CD4-positive, alpha-beta T cell treated with Interleukin-17A for 1 hour (primary cell): ENCODE measurements around the gene VAV2.

Experiments
- DNase-seq: peaks from one replicate; pipeline ENCODE4 v3.0.0-alpha.2; 2020

VAV2 gene

DNA sequence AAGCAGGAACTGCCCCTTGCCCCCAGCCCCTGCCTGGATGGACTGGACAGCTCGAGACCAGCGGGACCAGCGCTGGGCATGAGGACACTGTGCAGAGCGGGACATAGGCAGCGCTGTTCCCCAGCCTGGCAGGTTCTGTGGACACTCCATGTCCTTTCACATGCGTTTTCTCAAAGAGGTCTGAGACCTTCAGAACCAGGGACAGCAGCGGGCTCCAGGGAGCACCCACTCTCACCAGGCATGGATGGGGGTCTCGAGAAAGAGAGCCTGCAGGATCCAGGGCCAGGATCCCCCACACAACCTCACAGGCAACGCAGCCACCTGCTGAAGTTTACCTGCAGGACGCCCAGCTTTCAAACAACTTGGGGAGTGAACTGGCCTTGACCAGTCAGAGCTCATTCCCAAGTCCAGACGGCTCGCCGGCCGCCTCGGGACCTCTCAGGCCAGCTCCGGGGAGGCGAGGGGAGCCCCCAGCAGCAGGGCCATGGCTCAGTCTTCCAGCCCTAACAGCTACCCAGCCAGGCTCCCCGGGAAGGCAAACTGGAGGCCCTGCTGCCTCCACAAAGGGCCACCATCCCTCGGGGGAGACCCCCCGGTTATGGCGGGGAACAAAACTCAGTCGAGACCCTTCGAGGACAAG, 181.4 kb downstream of the VAV2 start:
- DNase-seq = no peak

DNA sequence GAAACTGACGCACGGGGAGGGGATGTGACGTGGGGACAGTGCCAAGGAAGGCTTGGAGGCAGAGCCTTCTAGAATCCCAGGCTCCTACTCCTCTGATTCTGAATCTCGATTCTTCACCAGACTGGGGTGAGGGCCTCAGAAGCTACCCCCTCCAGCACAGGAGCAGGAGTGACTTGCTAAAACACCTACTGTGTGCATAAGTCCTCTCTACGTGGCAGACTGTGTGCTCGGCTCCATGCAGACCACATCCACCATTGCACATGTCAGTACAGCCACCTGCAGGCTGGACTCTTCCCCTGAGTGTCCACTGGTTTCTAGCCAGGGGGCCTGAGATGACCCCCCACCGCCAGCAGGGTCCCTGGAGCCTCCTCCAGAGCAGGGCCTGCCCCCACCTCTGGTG, 182.8 kb downstream of the VAV2 start:
- no peak for DNase-seq

DNA sequence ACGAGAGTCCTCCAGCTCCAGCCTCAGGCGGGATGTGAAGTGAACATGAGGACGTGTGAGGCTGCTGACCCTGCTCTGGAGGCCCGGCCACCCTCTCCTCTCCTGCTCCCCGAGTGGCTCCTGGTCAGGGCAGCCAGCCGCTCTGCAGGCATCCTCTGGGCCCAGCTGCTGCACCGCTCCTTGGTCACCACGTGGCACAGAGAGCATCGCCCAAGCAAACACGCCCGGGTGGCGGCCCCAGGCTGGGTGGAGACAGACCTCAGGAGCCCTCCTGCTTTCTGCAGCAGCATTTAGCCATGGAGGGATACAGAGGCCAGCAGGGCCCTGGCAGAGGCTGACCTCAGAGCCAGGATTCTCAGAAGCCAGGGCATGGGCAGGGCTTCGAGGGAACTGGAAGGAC, 184.3 kb downstream of the VAV2 start:
- no peak for DNase-seq

DNA sequence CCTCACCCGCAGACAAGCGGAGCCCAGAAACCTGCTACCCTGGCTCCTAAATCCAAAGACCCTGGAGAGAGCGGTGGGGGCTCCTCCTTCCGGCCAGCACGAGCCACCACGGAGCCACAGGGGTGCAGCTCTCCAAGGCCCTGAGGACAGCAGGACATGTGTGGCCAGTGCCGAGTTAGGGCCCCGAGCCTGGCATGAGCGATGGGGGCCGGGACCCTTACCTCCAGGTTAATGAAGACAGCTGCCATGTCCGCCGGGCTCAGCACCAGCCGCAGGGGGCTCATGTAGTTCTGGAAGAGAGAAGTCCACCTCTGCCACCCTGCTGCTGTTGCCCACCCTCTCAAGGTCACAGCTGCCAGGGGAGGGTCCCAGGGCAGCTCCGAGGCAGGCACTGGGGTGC, 185.1 kb downstream of the VAV2 start:
- no peak for DNase-seq

DNA sequence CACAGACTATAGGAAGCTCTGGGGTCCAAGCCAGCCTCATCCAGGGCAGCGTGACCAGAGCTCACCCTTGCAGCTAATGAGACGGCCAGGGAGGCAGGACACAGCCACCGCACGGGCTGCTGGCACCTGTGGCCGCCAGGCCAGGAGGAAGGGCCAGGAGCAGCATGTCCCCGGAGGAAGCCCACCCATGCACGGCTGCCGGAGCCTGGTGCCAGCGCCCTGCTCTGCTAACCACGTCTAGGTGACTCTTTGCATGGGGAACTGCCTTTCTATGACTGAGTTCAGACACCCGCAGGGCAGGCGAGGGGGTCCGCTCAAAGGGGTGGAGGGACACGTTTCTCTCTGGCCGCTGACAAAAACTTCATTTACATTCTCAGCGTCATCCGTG, 185.5 kb downstream of the VAV2 start:
- no peak for DNase-seq

DNA sequence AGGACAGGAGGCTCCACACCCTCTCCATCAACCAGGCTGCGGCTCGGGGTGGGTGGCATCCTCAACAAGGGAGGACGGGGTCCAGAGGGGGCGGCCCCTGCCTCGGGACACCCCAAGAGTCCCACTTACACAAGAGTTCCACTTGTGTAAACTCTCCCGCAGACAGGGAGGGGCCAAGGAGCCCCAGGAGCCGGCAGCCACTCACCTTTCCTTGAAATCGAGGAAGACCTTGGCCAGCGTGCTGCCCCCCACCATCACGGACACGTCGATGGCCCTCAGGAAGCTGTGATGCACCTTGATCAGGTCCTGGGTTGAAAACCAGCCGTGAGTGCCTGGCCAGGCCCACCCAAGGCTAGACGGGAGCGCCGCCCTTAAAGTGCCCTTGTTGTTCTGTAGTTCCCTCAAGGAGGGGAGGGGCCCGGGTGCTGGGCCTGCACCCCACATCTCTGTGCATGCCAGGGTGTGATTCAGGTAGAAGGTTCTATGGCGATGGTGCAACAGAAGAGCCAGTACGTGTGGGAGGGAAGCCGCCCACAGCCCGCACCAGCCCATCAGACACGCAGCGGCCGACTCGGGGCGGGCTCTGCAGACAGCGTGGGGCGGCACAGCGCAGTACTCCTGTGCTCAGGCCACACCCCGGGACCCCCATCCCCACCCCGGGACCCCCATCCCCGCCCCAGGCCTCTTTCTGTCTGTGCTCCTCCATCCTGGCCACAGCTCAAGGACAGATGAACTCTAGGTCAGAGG, 186.1 kb downstream of the VAV2 start:
- no peak for DNase-seq

DNA sequence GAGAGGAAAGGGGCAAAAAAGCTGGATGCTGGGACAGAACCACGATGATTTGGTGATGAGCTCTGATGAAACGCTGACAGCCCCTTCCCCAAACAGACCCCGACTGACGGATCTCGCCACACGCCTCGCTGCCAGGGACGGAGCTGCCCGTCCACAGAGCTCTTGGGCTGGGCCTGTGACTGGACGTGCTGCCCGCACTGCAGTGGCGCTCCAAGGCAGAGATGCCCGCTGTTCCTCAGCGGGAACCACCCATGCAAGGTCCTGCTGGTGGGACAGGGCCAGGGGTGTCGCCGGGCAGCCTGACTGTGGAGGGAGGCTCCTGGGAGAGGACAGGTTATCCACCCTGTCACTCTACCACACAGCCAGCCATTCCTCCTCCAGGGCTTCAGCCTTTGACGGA, 187.9 kb downstream of the VAV2 start:
- DNase-seq = no peak

DNA sequence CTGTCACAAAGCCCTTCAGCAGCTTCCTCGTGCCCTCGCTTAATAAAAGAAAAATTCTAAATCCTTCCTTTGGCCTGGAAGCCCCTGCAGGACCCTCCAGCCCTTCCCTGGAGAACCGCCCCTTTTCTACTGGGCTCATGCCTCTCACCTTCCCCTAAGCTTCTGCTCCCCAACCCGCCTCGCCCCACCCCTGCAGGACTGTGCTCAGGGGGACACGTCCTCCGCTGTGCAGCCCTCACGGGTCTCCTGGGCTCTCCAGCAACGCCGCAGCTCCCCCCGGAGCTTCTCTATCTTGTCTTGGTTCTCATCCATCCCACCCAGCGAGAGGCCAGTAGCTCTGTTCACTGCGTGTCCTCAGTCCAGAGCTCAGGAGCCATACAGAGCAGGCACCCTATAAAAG, 188.4 kb downstream of the VAV2 start:
- no peak for DNase-seq

DNA sequence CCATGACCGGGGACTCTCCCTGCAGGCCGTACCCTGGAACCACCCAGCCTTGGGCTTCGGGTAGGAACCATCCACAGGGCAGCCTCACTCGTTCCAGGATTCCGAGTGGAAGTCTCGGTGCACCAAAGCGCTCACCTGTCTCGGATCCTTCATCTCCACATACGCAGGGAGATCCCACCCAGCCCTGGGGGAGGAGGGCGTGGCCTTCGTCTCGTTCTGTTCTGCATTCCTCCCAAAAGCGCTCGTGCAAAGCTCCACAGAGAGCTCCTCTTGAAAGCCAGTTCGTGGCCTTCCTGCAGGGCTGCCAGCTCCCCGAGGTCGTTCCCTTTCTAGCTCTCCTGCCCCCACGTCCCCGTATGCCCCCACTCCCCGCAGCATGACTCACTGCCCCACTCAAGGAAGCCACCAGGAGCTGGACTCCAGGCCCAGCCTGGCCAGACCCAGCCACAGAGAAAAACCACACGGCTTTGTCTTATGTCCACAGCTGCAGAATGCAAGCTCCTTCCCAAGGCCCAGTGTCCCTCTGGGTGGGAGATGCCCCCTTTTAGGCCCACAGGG, 189.0 kb downstream of the VAV2 start:
- DNase-seq = no peak

DNA sequence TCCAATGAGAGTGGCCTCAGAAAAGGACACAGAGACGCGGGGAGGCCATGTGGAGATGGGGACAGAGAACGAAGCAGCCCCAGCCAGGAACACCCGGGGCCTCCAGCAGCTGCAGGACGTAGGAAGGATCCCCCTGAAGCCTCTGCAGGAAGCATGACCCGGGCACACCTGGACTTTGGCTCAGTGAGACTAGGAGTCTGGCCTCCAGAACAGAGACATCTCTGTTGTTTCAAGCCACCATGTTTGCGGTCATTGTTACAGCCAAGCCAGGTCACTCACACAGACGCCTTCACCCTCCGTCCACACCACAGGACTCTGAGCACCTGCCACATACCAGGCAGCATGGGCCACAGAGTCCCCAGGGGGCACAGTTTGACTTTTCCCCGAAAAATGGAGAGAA, 190.4 kb downstream of the VAV2 start:
- no peak for DNase-seq

DNA sequence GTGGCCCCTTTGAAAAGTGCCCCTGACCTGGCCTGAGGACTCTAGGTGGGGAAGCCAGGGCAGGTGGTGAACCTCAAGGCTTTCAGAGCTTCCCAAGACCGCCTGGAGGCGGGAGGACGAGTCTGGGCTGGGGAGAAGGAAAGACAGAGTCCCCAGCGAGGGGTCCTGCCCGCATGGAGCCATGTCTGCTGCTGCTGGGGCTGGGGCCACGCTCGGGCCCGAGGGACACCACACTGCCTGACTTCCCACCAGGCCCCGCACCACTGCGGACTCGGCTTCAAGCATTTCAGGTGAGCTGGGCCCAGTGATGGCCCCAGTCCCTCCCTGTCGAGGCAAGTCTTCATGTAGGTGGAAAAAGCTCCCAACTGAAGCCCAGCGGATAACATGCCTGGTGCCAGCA, 191.9 kb downstream of the VAV2 start:
- no peak for DNase-seq

DNA sequence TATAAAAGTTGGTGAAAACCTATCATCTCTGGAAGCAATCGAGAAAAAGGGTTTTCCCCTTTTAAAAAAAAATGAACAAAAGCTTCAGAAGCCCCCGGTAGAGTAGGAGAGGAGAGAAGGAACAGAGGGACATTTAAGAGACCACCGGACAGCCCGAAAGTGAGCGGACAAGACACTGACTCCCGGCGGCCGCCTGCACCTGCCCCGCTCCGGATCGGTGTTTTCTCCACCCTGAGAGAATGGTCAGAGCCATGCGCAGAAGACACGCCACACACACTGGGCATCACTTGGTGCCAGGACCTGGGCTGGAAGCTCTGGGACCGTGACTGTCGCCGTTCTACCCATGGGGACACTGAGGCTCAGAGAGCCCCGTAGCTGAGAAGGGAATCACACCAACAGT, 192.4 kb downstream of the VAV2 start:
- no peak for DNase-seq

DNA sequence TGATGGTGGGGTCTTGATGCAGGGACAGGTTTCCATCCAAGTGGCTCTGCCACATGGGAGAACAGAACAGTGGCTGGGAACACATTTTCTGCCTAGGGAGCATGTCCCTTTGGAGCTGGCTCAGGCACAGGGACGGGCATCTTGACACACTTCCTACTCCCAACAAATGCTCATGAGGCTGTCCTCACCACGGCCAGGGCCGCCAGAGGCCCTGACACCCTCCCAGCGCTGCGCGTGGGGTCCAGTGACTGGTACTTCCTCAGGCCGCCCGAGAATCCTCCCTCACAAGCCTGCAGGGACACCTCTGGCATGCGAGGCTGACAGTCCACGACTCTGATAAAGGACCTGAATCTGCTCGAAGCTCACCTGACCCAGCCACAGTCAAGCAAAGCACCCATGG, 193.0 kb downstream of the VAV2 start:
- no peak for DNase-seq

DNA sequence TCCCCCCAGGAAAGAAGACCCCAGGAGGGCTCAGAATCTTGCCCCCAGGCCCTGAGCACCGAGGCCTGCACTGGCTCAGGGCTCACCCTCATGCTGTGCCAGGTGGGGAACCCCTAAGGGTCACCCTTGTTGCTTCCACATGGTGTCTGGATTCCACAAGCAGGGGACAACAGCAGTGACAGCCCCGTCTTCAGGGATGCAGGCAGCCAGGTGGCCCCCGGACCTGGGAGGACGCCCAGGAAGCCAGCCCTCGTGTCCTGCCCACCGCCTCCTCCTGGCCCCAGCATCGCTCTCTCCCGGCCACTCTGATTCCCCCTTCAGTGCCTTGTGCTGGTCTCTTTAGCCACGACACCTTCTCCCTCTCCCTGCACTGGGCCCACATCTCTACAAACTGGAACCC, 194.0 kb downstream of the VAV2 start:
- no peak for DNase-seq

DNA sequence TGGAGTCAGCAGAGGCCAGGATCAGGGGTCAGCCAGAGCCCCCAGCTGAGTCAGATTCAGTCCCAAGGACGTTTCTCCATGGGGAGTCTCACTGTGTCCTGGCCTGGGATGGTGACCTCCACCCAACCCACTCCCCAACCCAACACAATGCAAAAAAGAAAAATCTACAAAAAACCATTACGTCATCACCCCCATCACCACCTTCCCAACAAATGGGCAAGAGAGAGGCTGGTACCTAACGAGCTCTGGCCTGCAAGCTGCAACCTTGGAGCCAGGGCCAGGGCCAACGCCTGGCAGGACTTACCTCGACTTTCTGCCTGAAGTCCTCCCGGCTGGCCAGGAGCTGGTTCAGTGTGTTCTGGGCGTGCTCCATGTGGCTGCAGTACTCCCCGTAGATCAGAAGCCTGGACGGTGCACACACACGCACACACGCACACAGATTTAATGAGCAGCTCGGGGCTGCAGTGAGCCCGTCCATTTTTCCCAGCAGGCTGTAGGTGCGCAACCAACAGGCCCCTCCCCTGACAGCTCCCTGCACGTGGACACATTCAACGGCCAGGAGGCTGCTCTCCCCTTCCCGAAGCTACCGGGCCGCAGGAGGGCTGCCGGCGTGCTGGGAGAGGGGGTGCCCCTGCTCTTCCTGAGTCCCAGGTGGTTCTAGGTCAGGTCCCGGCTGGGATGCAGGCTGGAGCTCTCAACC, 194.6 kb downstream of the VAV2 start:
- DNase-seq = no peak

DNA sequence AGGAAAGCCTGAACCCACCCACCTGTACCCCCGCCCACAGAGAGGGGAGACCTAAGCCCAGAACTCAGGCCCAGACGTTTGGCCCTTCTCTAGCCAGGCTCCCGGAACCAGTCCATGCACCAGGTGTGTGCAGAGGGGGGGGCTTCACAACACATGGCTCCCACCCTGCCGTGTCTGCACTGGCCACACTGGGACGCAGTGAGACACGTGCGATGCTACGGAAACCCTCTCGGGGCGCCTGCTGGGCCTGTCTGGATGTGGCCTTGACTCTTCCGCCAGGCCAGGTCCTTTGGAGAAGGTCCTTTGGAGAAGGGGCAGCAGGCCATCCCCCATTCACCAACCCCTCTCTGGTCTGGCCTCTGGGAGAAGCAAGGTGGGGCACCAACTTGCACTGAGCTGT, 195.6 kb downstream of the VAV2 start:
- no peak for DNase-seq

DNA sequence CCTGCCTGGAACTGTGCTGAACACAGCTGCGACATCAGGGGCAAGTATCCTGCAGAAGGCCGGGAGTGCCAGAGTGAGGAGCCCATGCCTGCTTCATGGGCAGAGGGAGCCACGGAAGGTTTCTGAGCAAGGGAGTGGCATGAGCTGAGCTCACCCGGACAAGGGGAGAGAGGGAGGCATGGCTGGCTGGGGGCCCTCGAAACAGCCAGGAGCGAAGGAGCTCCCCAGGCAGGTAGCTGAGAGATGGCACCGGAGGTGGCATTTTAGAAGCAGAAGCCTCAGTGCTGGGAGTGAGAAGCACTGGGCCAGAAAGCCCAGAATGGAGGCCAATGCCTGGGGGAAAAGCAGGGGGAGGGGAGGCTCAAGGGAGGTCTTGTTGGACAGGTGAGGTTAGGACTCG, 197.1 kb downstream of the VAV2 start:
- DNase-seq = no peak

DNA sequence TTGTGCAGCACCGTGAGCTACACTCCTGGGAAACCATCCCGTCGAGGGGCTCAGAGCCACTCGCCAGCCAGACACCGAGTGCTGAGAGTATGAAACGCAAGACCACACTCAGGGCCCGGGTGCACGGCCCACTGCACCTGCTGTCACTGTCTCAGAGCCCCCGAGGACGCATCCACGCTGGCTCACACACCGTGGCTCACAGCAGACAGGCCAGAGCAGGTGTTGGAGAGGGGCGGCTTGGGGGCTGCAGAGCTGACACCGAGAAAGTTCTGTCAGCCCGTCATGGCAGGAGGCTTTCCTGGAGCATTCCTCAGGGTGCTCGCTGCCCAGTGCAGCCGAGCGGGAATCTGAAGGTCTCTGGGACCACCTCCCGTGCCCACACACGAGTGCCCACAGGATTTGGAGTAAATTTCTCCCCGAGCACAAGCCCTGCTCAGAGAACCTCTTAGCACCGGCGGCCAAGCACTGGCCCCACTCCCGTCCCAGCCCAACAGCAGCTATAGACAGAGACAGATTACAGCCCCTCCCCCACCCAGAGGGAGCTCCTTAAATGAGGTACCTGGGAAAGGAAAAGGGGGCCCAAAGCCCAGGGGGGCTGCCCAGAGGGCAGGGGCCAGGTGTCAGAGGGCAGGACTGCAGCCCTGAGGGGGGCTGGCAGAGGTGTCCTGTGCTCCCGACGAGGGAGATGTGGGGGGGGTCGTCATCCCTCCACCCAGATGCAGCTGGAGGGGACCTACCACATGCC, 197.9 kb downstream of the VAV2 start:
- DNase-seq = no peak

DNA sequence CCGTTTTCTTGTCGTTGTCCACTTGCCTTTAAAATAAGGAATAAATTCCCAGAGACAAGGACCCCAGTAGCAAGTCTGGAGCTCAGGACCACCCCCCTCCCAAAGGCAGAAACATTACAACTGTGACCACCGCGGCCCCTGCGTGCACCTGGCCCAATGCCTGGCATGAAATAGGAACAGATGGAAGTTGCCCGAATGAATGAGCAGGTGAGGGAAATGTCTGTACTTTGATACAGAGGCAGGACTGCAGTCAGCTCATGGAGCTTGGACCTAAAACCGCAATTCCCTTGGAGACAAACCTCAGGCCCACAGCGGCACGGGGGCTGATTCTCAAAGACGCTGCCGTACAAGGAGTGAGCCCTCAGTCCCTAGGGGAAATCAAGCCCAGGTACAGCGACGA, 198.7 kb downstream of the VAV2 start:
- DNase-seq = no peak

DNA sequence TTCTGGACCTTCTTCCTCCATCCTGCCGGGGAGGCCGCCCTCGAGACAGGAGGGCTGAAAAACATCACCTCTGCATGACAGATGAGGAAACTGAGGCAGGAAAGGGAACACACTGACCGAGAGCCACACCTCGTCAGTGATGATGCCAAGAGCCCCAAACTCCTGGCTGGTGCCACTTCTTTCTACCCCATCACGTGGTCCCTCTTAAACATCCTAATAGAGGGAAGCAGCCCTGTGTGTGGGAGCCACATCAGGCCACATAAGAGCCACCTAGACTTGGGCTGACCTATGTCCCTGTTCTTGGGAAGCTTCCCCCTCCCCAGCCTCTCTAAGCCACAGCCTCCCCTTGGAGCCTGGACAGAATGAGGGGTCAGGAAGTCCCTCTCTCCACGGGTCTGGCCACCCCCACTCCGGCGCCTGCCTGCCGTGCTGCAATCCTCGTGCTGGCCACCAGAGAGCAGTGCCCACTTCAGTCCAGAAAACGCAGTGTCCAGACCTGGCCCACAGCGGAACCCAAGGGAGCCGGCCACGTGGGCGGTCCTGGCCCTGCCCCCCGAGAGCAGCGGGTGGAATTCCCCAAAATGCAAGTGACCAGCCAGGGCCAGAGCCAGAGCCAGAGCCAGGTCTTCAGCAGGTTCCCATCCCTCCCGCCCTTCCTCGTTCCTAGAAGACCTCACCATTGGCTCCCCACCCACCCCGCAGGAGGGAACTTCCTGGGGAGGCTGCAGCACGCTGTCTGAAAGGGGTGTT, 199.2 kb downstream of the VAV2 start:
- DNase-seq = peak; percentile 52

DNA sequence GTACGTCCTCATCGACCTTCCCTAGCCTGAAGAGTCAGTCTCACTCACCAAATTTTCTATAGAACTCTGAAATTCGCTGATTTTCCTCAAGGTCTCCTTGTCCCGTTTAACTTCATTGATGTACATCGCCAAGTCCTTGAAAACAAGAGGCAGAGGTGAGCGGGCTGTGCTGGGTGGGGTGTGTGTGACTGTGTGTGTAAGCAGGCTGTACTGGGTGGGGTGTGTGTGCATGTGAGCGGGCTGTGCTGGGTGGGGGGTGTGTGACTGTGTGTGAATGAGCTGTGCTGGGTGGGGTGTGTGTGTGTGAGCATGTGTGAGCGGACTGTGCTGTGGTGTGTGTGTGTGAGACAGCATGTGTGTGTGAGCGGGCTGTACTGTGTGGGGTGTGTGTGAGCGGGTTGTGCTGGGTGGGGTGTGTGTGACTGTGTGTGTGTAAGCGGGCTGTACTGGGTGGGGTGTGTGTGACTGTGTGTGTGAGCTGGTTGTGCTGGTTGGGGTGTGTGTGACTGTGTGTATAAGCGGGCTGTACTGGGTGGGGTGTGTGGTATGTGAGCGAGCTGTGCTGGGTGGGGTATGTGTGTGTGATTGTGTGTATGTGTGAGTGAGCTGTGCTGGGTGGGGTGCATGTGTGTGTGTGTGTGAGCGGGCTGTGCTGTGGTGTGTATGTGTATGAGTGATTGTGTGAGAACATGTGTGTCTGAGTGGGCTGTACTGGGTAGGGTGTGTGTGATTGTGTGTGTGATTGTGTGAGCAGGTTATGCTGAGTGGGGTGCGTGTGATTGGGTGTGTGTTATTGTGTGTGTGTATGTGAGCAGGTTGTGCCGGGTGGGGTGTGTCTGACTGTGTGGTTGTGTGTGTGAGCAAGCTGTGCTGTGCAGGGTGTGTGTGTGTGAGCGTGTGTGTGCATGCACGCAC, 200.1 kb downstream of the VAV2 start:
- DNase-seq = no peak

DNA sequence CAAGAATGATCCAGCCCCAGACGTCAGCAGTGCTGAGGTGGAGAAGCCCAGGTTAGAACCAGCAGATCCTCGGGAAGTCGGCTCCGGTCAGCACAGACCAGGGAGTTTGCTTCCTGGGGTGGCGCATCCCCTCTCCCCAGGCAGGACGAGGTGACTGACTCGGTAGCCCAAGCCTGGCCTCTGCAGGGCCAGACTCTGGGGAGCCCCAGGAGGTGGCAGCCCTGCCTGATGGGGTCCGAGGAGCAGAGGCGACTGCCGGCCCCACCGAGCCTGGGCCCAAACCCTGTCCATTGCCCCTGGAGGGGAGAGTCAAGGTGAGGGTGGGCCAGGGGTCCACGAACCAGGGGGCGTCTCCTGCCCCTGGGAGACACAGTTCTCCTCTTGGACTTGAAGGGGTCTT, 201.1 kb downstream of the VAV2 start:
- no peak for DNase-seq
